GM10266 (cell line): Measurements from ENCODE around the gene ACSL4.

Experiments used
- DNase-seq: peaks from one replicate; pipeline ENCODE4 v3.0.0; 2012; ENCODE audit errors: extremely low spot score
- TF ChIP-seq, protein P1 (sequence below): IDR thresholded peaks from 2 replicates; pipeline ENCODE4 v1.5.1; 2012; ENCODE audit warnings: mild to moderate bottlenecking, low read depth; ENCODE audit not compliant: control insufficient read depth, insufficient read depth; ENCODE audit errors: missing control alignments

The ACSL4 gene

GRCh38 chrX:109695637-109696036, 37.4 kb downstream of the ACSL4 start:
- no peak for DNase-seq
- TF ChIP-seq, protein P1, sequence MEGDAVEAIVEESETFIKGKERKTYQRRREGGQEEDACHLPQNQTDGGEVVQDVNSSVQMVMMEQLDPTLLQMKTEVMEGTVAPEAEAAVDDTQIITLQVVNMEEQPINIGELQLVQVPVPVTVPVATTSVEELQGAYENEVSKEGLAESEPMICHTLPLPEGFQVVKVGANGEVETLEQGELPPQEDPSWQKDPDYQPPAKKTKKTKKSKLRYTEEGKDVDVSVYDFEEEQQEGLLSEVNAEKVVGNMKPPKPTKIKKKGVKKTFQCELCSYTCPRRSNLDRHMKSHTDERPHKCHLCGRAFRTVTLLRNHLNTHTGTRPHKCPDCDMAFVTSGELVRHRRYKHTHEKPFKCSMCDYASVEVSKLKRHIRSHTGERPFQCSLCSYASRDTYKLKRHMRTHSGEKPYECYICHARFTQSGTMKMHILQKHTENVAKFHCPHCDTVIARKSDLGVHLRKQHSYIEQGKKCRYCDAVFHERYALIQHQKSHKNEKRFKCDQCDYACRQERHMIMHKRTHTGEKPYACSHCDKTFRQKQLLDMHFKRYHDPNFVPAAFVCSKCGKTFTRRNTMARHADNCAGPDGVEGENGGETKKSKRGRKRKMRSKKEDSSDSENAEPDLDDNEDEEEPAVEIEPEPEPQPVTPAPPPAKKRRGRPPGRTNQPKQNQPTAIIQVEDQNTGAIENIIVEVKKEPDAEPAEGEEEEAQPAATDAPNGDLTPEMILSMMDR: no peak

GRCh38 chrX:109691752-109692151, 41.3 kb downstream of the ACSL4 start:
- TF ChIP-seq, protein P1: no peak
- DNase-seq: no peak

- DNase-seq: no peak
- TF ChIP-seq, protein P1: no peak
Measured at GRCh38 chrX:109691277-109691676, 41.8 kb downstream of the ACSL4 start.

GRCh38 chrX:109687903-109688302, 45.2 kb downstream of the ACSL4 start:
- TF ChIP-seq, protein P1: no peak

GRCh38 chrX:109685656-109686078, 47.4 kb downstream of the ACSL4 start:
- DNase-seq: no peak
- TF ChIP-seq, protein P1: no peak

More at GRCh38 chrX:109687903-109688302, 45.2 kb downstream of the ACSL4 start:
- DNase-seq: no peak

GRCh38 chrX:109684136-109684535, 48.9 kb downstream of the ACSL4 start:
- TF ChIP-seq, protein P1: no peak
- no peak for DNase-seq

DNA sequence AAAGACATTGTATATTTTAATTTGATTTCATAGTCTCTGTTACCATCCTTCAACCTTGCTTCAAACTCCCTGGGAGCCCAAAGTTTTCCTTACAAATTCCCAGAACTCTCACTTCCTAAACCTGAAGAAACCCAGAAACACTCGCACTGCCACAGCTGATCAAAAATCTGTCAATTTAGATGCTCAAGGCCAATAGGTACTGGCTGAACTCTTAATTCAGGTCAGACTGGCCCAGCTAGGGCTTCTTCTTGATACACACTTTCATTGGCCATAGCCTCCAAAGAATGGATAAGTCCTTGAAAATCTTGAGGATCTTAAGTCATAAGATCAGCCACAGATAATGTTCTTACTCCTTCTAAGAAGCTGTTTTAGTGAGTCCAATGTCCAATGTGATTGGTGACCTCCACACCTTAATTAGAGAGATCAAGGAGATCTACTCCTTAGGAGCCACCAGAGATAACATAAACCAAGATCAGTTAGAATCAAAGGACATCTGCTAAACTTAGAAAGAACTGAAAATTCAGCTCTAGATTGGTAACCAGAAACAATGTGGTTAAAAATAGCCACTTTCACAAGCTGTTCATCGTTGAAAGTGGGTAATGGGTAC, 51.5 kb downstream of the ACSL4 start:
- TF ChIP-seq, protein P1: no peak

More for the DNA sequence above, 51.5 kb downstream of the ACSL4 start:
- DNase-seq: no peak
